Neutrophil (primary cell): ENCODE results near the gene RABGAP1L.
"Not testable (repeated sequence)": the region's sequence is repeated elsewhere in the genome, so short reads cannot be mapped to it uniquely, and the experiment has no call there.

Source experiments
- H3K27ac ChIP-seq: fragments of 200-600 bp; sonication (generic); 2 replicates; pipeline ENCODE4 v1.5.1; 2016; ENCODE audit warnings: mild to moderate bottlenecking, moderate library complexity
- H3K27me3 ChIP-seq: fragments of 200-600 bp; sonication (generic); 2 replicates; pipeline ENCODE4 v1.6.0; 2016; ENCODE audit warnings: mild to moderate bottlenecking
- H3K36me3 ChIP-seq: fragments of 200-600 bp; sonication (generic); 2 replicates; pipeline ENCODE4 v1.5.1; 2017
- H3K4me1 ChIP-seq, 2 experiments: fragments of 200-600 bp in 1 of 2; sonication (generic) in 1 of 2; 1 replicate in 1 of 2; 2 replicates in 1 of 2; pipeline versions ENCODE4 v1.5.1 to v1.6.1; 2013 to 2016; ENCODE audit warnings: low read depth in 1 of 2, low read length in 1 of 2, mild to moderate bottlenecking in 1 of 2, moderate library complexity in 1 of 2; ENCODE audit not compliant: control insufficient read depth in 1 of 2, insufficient read depth in 1 of 2
- H3K4me3 ChIP-seq, 2 experiments: fragments of 200-600 bp in 1 of 2; sonication (generic) in 1 of 2; 1 replicate in 1 of 2; 2 replicates in 1 of 2; pipeline ENCODE4 v1.5.1; 2013 to 2016; ENCODE audit warnings: low read depth in 1 of 2, low read length in 1 of 2, mild to moderate bottlenecking in 1 of 2, moderate library complexity in 1 of 2
- H3K9me3 ChIP-seq: fragments of 200-600 bp; sonication (generic); 2 replicates; pipeline ENCODE4 v1.5.1; 2016
- TF ChIP-seq, protein P1 (sequence below): fragments of 200-600 bp; sonication (generic); IDR thresholded peaks from 2 replicates; pipeline ENCODE4 v1.5.1; 2016; ENCODE audit warnings: antibody characterized with exemption

The RABGAP1L gene

DNA sequence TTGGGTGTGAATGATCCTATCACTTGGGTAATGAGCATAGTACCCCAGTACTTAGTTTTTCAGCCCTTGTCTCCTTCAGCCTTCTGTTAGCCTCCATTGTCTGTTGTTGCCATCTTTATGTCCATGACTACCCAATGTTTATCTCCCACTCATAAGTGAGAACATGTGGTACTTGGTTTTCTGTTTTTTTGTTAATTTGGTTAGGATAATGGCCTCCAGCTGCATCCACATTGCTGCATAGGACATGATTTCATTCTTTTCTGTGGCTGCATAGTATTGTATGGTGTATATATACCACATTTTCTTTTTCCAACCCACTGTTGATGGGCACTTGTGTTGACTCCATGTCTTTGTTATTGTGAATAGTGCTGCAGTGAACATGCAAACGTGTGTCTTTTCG, 248.8 kb downstream of the RABGAP1L start:
- Histone ChIP-seq H3K4me3 (no peak overlapping the region), H3K27me3 (no peaks in the 10 kb centered on the region), H3K9me3 (no peaks in the 10 kb centered on the region), H3K27ac (no peak overlapping the region), H3K36me3 (no peaks in the 10 kb centered on the region), H3K4me1 (no peaks in the 10 kb centered on the region)
- TF ChIP-seq, protein P1, sequence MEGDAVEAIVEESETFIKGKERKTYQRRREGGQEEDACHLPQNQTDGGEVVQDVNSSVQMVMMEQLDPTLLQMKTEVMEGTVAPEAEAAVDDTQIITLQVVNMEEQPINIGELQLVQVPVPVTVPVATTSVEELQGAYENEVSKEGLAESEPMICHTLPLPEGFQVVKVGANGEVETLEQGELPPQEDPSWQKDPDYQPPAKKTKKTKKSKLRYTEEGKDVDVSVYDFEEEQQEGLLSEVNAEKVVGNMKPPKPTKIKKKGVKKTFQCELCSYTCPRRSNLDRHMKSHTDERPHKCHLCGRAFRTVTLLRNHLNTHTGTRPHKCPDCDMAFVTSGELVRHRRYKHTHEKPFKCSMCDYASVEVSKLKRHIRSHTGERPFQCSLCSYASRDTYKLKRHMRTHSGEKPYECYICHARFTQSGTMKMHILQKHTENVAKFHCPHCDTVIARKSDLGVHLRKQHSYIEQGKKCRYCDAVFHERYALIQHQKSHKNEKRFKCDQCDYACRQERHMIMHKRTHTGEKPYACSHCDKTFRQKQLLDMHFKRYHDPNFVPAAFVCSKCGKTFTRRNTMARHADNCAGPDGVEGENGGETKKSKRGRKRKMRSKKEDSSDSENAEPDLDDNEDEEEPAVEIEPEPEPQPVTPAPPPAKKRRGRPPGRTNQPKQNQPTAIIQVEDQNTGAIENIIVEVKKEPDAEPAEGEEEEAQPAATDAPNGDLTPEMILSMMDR: no peak

DNA sequence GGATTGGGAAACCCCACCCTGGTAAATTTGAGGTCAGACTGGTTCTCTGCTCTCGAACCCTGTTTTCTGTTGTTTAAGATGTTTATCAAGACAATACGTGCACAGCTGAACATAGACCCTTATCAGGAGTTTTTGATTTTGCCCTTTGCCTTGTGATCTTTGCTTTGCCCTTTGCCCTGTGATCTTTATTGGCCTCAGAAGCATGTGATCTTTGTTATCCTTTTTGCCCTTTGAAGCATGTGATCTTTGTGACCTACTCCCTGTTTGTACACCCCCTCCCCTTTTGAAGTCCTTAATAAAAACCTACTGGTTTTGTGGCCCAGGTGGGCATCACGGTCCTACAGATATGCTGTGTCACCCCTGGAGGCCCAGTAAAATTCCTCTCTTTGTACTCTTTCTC, 250.5 kb downstream of the RABGAP1L start:
- not testable (repeated sequence) for H3K27me3 ChIP-seq, H3K4me3 ChIP-seq, H3K27ac ChIP-seq, H3K36me3 ChIP-seq, H3K4me1 ChIP-seq, H3K9me3 ChIP-seq

DNA sequence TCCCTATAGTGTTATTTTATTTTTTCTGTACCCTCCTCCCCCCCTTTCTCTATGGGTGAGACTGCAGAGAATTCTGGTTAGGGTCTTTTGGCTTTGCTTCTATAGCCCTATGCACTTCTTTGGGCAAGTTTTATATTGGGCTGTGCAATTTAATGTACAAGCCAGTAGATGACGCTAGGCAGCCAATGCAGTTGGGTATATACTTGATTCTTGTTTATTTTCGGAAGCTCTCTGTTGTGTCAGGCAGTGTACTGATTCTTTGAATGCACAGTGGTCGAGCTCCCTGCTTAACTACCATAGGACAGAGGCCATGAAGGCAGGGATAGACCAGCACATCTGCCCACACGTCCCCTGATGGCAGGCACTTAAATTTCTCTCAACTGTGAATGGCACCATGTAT, 254.3 kb downstream of the RABGAP1L start:
- Histone ChIP-seq H3K36me3 (no peaks in the 10 kb centered on the region), H3K9me3 (no peaks in the 10 kb centered on the region), H3K4me3 (no peak overlapping the region), H3K27me3 (no peaks in the 10 kb centered on the region), H3K4me1 (no peaks in the 10 kb centered on the region), H3K27ac (no peak overlapping the region)
- TF ChIP-seq, protein P1: no peak

DNA sequence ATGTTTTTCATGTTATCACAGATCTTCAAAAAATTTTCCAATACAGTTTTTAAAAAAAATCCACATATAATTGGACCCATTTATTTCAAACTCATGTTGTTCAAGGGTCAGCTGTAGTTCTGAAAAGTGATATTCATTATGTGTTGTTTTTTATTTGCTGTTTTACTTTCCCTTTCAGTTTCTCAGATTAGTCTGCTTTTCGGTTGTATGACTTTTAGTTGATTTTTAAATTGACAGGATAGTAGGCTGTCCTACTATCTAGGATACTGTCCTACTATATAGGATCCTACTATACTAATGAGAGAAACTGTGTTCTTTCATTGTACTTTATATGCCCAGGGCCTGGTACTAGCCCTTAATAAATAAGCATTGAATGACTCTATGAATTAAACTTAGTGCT, 254.9 kb downstream of the RABGAP1L start:
- H3K27ac ChIP-seq: no peak overlapping the region
- no peaks in the 10 kb centered on the region for H3K27me3 ChIP-seq
- no peaks in the 10 kb centered on the region for H3K9me3 ChIP-seq
- H3K36me3 ChIP-seq: no peaks in the 10 kb centered on the region
- TF ChIP-seq, protein P1: no peak
- H3K4me1 ChIP-seq: no peaks in the 10 kb centered on the region
- H3K4me3 ChIP-seq: no peak overlapping the region

DNA sequence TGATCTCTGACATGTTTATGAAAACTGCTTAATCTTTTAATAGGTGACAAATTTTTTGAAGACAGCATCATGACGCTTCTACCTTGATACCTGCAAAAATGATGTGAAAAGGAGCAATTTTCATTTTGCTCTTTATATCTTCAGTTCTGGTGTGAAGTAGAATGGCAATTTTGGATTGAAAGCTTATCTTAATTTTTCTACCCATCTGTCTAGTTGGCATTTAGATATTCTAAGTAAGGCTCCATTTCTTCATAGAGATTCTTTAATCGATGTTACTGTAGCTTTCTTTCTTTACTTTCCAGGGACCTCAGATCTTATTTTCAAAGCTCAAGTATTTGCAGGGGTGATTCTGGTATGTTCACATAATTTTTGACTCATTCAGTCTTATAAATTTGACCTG, 256.2 kb downstream of the RABGAP1L start:
- no peak overlapping the region for H3K27ac ChIP-seq
- no peaks in the 10 kb centered on the region for H3K27me3 ChIP-seq
- no peaks in the 10 kb centered on the region for H3K36me3 ChIP-seq
- H3K4me3 ChIP-seq: no peak overlapping the region
- TF ChIP-seq, protein P1: no peak
- no peaks in the 10 kb centered on the region for H3K9me3 ChIP-seq
- H3K4me1 ChIP-seq: no peaks in the 10 kb centered on the region

DNA sequence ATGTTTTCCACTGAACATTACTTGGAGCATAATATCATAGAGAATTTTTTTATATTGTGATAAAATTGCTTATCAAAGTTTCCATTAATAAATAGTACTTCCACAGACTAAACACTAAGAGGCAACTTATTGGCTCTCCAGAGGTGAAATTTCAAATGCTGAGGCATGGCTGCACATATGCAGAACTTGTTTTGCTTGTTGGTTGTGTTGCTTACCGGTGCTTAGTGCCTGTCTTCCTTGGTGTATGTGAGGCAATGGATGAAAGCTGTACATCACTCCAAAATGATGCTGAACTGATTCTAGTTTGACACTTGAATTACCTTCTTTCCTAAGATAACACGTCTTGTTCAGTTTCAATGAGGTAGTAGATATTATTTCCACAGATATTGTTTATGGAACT, 258.6 kb downstream of the RABGAP1L start:
- Histone ChIP-seq H3K4me1 (no peaks in the 10 kb centered on the region), H3K9me3 (no peaks in the 10 kb centered on the region)

More for the DNA sequence above, 258.6 kb downstream of the RABGAP1L start:
- H3K27ac ChIP-seq: no peak overlapping the region
- H3K4me3 ChIP-seq: no peak overlapping the region
- no peaks in the 10 kb centered on the region for H3K36me3 ChIP-seq
- no peaks in the 10 kb centered on the region for H3K27me3 ChIP-seq
- TF ChIP-seq, protein P1: no peak
